Measurements from ENCODE around the gene TCIRG1. TPM values are rescaled to one million over a fixed set of nuclear protein-coding genes. Genes with fewer than 3 reads are reported as not detected.

Gene TCIRG1
- total RNA-seq, 1 donor from 2014 or later = 47.2 TPM

DNA sequence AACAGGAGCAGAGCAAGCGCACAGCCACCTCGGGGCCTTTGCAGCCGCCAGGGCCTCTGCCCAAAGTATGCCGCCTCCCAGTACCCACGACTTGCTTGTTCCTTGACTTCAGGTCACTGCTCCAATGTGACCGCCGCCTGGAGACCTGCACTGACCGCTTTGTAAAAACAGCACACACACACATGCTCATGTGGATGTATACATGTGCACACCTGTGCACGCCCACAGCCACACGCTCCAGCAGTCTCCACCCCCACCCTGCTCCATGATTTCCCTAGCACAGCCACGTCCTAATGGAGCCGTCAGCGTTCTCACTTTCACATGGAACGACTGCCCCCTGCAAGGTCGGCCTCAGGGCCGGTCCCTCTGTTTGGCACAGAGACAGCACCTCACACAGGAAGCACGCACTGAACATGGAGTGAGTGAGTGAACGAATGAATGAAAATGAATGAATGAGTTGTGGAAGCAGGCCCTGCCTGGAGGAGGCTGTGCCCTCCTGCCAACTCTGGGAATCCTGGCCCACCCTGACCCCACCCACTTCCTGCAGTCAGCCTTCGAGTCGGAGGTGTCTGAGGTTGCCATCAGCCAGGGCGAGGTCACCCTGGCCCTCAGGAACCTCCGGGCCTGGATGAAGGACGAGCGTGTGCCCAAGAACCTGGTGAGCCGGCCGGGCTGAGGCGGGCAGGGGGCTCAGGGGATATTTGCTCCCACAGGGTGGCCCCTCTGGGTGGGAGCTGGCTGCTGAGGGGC lies 20.7 kb upstream of the TCIRG1 start:
- peak overlapping the region; percentile 63 for H3K4me3 Mint-ChIP-seq (ENCODE audit: unreplicated experiment)
- no peak for TF ChIP-seq CTCF (IDR thresholded peaks at IDR 0.05; ENCODE audit: partially characterized antibody, unreplicated experiment)
- no peak for DNase-seq
- H3K9me3 Mint-ChIP-seq (ENCODE audit: unreplicated experiment) = peaks cover 8% of the 10 kb centered on the region
- H3K27me3 Mint-ChIP-seq (ENCODE audit: unreplicated experiment) = peaks cover 6% of the 10 kb centered on the region
- no peaks in the 10 kb centered on the region for H3K36me3 Mint-ChIP-seq (ENCODE audit: unreplicated experiment)
- no peak overlapping the region for H3K27ac Mint-ChIP-seq (ENCODE audit: unreplicated experiment)
- H3K4me1 Mint-ChIP-seq (ENCODE audit: low read depth, unreplicated experiment) = peaks cover 5% of the 10 kb centered on the region

DNA sequence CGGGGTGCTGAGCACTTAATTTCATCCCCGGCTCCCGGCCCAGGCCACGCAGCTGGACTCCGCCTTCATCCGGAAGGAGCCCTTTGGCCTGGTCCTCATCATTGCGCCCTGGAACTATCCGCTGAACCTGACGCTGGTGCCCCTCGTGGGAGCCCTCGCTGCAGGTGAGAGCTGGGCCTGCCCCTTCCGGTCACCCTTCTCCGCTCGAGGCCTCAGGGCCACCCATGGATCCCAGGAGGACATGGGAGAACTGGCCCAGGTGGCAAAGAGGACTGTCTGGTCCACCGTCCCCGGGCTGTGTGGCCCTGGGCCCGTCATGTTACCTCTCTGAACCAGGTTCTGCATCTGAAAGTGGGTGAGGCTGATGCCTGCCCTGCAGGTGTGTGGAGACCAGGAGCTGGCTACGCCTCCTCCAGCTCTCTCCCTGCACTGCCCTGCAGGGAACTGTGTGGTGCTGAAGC lies 20.1 kb upstream of the TCIRG1 start:
- DNase-seq = no peak
- Mint-ChIP-seq H3K36me3 (ENCODE audit: unreplicated experiment) (no peaks in the 10 kb centered on the region), H3K4me1 (ENCODE audit: low read depth, unreplicated experiment) (peaks cover 5% of the 10 kb centered on the region), H3K9me3 (ENCODE audit: unreplicated experiment) (peaks cover 8% of the 10 kb centered on the region), H3K27ac (ENCODE audit: unreplicated experiment) (no peak overlapping the region), H3K27me3 (ENCODE audit: unreplicated experiment) (peaks cover 6% of the 10 kb centered on the region), H3K4me3 (ENCODE audit: unreplicated experiment) (no peak overlapping the region)
- no peak for TF ChIP-seq CTCF (IDR thresholded peaks at IDR 0.05; ENCODE audit: partially characterized antibody, unreplicated experiment)

GRCh38 chr11:68019486-68019885 lies 19.3 kb upstream of the TCIRG1 start:
- peaks cover 4% of the 10 kb centered on the region for H3K27me3 Mint-ChIP-seq (ENCODE audit: unreplicated experiment)
- H3K9me3 Mint-ChIP-seq (ENCODE audit: unreplicated experiment) = peaks cover 5% of the 10 kb centered on the region
- peaks cover under 1% of the 10 kb centered on the region for H3K36me3 Mint-ChIP-seq (ENCODE audit: unreplicated experiment)
- H3K4me1 Mint-ChIP-seq (ENCODE audit: low read depth, unreplicated experiment) = peaks cover 5% of the 10 kb centered on the region
- TF ChIP-seq CTCF (IDR thresholded peaks at IDR 0.05; ENCODE audit: partially characterized antibody, unreplicated experiment) = no peak
- H3K27ac Mint-ChIP-seq (ENCODE audit: unreplicated experiment) = no peak overlapping the region
- no peak for DNase-seq
- no peak overlapping the region for H3K4me3 Mint-ChIP-seq (ENCODE audit: unreplicated experiment)

GRCh38 chr11:68020575-68020974 lies 18.2 kb upstream of the TCIRG1 start:
- DNase-seq = peak; percentile 54
- H3K4me3 Mint-ChIP-seq (ENCODE audit: unreplicated experiment) = no peak overlapping the region
- H3K27ac Mint-ChIP-seq (ENCODE audit: unreplicated experiment) = no peak overlapping the region
- TF ChIP-seq CTCF (IDR thresholded peaks at IDR 0.05; ENCODE audit: partially characterized antibody, unreplicated experiment) = no peak
- H3K4me1 Mint-ChIP-seq (ENCODE audit: low read depth, unreplicated experiment) = peaks cover 8% of the 10 kb centered on the region
- peaks cover 7% of the 10 kb centered on the region for H3K9me3 Mint-ChIP-seq (ENCODE audit: unreplicated experiment)
- H3K27me3 Mint-ChIP-seq (ENCODE audit: unreplicated experiment) = peaks cover 4% of the 10 kb centered on the region
- peaks cover 10% of the 10 kb centered on the region for H3K36me3 Mint-ChIP-seq (ENCODE audit: unreplicated experiment)

- no peak overlapping the region for H3K27ac Mint-ChIP-seq (ENCODE audit: unreplicated experiment)
- DNase-seq = no peak
Observed at GRCh38 chr11:68021167-68021787, 17.5 kb upstream of the TCIRG1 start.

More at GRCh38 chr11:68021167-68021787, 17.5 kb upstream of the TCIRG1 start:
- TF ChIP-seq CTCF (IDR thresholded peaks at IDR 0.05; ENCODE audit: partially characterized antibody, unreplicated experiment) = no peak
- Mint-ChIP-seq H3K4me3 (ENCODE audit: unreplicated experiment) (no peak overlapping the region), H3K4me1 (ENCODE audit: low read depth, unreplicated experiment) (peaks cover 8% of the 10 kb centered on the region), H3K36me3 (ENCODE audit: unreplicated experiment) (peaks cover 10% of the 10 kb centered on the region), H3K27me3 (ENCODE audit: unreplicated experiment) (peaks cover 4% of the 10 kb centered on the region), H3K9me3 (ENCODE audit: unreplicated experiment) (peaks cover 9% of the 10 kb centered on the region)

Measured in glutamatergic neuron (in vitro differentiated cells).